GM18505 (cell line): ENCODE measurements around the gene JOSD2.

Experiments used
- ATAC-seq: cut with Tn5 transposase; IDR thresholded peaks from one replicate; pipeline ENCODE4 v1.9.1; 2021; ENCODE audit not compliant: unreplicated experiment
- POLR2A ChIP-seq: IDR thresholded peaks from 4 replicates; pipeline ENCODE4 v1.6.1; 2011; ENCODE audit warnings: borderline replicate concordance; ENCODE audit not compliant: insufficient read depth, insufficient read length; ENCODE audit errors: extremely low read depth

Gene JOSD2

DNA sequence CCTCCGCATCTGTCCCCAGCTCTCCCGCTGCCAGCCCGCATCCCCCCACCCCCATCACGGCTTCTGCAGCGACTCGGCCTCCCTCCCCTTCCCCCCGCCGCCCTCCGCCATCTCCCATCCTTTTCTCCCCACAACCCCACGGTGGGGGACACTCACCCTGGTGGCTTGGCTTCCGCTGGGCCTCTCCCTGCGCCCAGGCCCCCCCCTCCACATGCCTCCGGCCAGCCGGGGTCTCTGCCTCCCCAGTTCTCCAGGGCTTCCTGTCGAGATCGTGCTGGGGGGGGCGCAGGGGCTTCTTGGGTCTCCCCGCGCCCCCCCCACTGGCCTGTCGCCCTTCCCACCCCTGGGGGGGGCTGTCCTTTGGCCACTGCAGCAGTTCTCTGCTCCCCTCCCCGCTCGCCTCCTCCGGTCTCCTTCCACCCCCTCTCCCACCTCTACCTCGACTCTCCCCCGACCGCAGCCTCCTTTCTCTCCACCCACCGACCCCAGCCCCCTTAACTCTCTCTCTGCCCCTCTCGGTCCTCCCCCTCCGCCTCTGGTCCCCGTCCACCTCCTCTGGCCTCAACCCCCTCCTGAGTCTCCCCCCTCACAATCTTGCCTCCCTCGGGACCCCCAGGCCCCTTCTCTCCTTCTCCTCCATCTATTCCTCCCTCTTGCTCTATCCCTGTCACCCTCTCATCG is 40.2 kb upstream of the JOSD2 start:
- ATAC-seq = no peak
- TF ChIP-seq POLR2A = no peak

DNA sequence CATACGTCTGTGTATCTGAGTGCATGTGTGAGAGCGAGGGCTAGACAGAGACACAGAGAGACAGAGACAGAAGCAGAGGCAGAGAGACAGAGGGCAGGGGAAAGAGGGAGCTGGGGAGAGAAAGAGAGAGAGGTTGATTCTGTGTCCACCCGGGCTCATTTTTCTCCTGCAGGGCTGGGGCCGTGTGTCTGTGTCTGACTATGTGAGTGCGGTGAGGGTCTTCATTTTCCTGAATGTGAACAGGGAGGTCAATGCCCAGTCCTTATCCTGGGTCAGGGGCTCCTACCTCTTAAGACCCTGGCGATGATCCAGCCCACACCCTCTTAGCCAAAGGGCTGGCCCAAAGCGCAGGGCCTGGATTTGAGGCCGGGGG is 39.6 kb upstream of the JOSD2 start:
- no peak for TF ChIP-seq POLR2A
- ATAC-seq = no peak

DNA sequence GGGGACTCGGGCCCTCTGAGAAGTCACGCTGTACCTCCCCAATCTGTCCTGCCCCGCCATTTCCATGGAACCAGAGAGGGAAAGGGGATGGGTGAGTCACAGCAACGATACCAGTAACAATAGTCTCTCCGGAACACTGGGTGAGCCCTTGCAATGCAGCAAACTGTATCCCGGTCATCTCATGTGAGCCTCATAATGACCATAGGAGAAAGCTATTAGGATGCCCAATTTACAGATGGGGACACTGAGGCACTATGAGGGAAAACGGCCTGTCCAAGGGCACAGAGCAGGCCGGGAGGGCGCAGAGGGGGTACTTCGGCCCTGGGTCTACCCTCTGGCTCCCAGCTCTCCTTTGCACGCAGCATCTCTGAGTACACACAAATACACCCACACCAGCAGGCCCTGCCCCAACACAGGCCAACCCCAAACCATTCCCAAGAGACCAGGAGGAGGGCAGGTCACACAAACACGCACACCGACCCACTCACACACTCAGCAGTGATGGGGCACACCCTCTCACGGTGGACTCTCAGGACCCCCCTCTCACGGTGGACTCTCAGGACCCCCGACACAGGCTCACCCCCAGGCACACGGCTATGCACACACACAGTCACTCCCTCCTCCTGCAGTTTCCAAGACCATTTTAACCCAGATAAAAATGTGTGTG is 39.1 kb upstream of the JOSD2 start:
- no peak for ATAC-seq
- no peak for TF ChIP-seq POLR2A

DNA sequence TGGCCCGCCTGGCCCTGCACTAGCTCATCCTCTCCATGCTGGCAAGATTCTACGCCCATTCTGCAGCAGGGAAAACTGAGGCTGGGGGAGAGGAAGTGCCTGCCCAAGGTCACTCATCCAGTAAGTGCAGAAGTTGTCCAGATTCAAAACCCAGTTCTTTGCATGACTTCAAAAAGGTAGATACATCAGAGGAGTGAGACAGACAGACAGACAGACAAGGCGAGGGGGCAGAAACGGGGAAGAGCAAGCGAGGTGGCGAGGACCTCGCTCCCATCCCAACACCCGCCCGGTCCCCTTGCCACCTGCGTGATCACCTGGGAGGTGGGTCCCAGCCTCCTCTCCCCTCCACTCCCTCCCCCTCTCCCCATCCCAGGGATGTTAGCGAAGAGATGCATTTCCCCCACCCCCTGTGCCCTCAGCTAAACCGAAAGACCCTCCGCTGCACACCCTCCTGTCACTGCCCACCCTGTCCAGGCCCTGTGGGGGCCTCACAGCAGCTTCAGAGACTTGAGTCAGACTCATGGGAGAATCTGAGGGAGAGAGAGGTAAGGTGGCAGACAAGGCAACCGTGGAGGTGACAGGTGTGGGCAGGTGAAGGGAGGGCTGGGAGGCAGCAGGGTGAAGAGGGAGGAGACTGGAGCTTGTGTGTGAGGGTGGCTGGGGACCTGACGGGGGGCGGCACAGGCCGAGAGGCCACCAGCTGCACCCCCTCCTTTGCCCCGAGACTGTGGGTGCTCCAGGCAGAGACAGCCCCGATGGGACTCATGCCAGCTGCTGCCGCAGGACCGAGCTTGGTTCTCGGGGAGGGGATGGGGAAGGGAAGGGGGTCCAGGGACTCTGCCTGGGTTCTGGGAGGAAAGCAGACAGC is 38.3 kb upstream of the JOSD2 start:
- ATAC-seq = no peak
- TF ChIP-seq POLR2A = no peak

DNA sequence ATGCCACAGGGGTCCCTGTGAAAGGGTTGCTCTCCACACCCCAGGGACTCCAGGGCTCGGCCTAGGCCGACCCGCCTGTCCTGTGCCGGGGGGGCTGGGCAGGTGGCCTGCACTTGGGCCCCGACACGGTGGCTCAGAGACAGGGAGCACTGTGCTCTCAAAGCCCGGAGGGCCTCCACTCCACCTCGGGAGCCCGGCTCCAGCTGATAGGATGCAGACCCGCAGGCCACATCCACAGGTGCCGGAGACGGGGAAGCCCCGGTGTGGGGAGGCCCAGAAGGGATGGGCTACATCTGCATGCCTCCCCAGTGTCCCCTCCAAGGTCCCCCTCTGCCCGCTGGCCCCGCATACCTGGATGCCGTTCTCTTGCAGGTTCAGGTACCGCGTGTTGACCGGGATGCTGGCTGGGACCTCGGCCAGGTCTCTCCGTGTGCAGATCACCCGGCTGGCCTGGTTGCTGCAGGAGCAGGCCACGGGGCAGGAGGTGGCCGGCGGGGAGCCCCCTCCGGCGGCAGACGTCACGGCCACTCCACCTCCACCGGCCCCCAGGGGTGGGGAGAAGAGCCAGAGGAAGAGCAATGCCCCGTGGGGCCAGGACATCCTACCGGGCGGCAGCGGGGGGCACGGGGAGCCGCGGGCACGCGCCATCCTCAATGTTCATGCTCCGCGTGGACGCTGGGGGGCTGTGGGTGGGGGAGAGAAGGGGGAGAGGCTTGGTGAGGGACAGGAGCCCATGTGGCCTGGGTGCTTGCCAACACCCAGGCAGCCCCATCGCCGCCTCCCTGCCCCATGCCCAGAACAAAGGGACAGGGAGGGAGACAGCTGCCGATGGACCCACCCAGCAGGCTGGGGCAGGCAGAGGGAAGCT is 37.4 kb upstream of the JOSD2 start:
- no peak for ATAC-seq
- no peak for TF ChIP-seq POLR2A

DNA sequence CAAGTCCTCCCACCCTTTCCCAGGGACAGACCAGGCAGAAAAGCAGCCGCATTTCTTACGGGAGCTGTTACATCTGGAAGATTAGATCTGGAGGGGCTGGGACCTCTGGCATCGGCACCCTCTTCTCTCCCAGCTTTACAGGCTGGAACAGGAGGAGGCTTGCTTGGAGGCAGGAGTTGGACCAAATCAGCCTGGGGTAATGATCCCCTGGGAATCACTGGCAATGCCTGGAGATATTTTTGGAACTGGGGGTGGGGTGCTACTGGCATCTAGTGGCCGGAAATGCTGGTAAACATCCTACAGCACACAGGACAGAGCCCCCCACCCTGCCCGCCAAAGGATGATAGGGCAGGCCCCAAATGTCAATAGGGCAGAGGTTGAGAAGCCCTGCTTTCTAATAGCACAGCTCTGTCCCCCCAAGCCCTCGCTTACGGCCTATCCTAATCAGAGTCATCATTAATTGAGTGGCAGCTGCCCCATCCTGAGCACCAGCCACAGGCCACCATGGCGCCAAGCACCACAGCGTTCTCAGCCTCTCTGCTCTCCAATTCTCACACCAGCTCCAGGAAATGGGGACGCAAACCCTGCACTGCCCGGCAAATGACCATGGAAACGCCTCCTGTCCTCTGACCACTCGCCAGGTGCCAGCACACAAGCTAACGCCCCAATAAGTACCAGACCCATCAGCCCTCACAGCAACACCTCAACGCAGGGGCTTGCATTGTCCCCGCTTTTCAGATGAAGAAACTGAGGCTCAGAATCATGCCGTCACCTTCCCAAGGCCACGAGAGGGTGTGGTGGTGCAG is 36.6 kb upstream of the JOSD2 start:
- ATAC-seq = no peak
- no peak for TF ChIP-seq POLR2A

DNA sequence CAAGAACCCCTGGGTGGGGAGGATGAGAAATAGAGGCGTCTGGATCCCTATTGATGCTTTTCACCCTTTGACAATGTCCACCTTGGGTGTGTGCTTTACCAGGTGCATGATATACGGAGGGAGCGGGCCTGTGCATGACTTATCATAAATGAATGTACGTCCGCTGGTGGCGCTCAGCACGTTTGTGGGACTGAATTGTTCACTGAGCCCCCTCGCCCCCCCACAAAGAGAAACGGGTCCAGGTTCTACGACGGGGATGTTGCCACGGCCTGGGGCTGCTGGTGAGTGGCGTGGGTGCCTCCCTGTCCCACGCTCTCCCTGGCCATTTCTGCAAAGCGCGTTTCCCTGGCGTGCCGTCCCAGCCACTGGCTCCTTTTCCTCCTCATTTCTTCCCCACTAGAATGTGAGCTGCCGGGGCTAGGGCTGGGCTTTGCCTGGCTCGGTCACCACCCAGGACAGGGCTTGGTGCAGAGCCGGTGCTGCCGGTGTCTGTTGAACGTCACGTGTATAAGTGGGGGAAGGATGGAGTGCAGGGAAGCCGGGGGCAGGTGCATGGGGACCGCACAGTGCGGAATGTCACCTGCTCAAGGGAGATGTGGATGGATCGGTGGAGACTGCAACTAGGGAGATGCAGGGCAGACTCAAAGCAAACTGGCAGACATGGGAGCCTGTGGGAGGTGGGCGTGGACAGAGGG is 35.7 kb upstream of the JOSD2 start:
- no peak for ATAC-seq
- TF ChIP-seq POLR2A = no peak

DNA sequence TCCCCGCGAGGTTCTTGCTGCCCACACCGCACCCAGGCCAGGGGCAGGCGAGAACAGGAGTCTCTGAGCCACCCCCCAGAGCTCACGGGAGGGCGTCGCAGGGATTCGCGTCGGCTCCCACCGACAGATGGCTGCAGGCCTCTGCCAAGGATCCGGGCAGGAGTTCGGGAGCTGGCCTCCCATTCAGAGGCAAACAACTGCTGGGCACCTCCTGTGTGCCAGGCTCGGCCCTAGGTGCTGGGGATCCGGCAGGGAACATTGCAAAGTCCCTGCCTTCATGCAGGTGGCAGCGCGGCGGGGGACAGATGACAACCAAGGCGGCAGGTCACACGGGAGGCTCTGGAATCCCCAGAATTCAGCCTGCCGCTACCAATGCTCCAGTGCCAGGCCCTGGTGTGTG is 32.0 kb upstream of the JOSD2 start:
- no peak for TF ChIP-seq POLR2A
- ATAC-seq = no peak

DNA sequence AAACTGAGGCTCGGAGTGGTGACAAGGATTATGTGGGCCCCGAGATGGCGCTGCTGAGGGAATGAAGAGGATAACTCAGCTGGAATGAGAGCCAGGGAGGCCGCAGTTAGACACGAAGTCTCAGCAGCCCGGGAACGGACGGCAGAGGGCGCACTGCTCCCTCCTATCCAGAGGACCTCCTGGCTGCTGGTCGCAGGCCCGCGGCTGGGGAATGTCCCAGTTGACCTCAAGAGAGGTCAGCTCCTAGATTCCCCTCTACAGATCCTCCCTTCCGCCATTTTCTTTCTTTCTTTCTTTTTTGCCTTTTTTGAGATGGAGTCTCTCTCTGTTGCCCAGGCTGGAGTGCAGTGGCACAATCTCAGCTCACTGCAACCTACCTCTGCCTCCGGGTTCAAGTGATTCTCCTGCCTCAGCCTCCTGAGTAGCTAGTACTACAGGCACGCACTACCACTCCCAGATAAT is 26.8 kb upstream of the JOSD2 start:
- no peak for ATAC-seq
- TF ChIP-seq POLR2A = no peak

DNA sequence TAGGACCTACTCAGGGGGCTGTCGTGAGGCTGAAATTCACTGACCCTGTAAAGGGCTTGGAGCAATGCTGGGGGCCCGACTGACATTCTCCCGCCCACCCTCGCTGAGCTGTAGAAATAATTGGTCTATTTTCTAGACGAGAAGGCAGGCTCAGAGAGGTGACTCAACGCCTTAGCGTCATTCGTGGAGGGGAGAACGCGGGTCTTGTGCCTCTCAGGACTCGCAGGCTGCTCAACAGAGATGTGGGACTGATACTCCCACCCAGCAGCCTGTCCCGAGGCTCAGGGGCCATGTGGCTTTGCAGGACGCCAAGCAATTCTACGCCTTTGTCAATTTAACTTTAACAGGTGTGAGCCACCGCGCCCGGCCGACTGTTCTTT is 26.3 kb upstream of the JOSD2 start:
- TF ChIP-seq POLR2A = no peak
- no peak for ATAC-seq

DNA sequence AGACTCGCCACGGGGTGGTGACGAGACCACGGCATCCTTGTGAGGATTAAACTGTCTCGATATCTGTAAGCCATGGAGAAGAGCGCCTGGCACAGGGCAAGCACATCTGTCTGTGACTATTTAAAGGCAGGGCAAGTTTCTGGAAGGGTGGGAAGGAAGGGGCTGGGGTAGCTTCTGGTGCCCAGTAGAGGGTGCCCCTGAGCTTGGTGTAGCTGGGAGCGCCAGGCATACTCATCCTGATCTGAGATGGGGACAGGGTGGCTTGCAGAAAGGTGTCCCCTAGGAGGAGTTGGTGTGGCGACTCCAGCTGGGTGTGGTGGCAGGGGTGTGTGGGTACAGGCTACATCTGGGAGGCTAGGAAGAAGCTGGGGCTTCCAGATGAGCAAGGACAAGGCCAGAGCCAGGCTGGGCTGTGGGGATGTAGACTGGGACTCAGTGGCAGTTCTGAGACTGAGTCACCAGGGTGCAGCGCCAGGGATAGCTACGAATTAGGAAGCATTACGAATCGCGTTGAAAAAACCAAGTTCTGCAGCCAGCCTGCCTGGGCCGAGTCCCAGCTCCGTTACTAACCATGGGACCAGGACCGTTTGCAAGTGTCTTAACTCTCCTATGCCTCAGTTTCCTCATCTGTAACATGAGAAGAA is 25.8 kb upstream of the JOSD2 start:
- TF ChIP-seq POLR2A = no peak
- ATAC-seq = no peak
